Gastrocnemius medialis (tissue), 4 donors: ENCODE measurements around the gene TMEM108.

Experiments
- CTCF ChIP-seq, 5 experiments: fragments of 450-650 bp in 3 of 5; fragments of 200-600 bp in 2 of 5; sonication (generic) in 2 of 5; IDR thresholded peaks in 4 of 5; conservative IDR thresholded peaks in 1 of 5; 1 replicate in 4 of 5; 2 replicates in 1 of 5; pipeline ENCODE4 v1.5.1; 2016 to 2019; ENCODE audit warnings: antibody characterized with exemption in 5 of 5, mild to moderate bottlenecking in 3 of 5, moderate library complexity in 3 of 5
- POLR2A ChIP-seq, 2 donors: fragments of 450-650 bp; IDR thresholded peaks; one replicate each; pipeline ENCODE4 v1.6.1; 2017; ENCODE audit warnings: antibody characterized with exemption in 2 of 2, mild to moderate bottlenecking in 2 of 2, moderate library complexity in 2 of 2

GRCh38 chr3:133442518-133442917 lies 404.3 kb downstream of the TMEM108 start:
- TF ChIP-seq POLR2A (IDR thresholded peaks at IDR 0.05) (no peak), CTCF (IDR thresholded peaks at IDR 0.05 in 4 of 5, conservative IDR thresholded peaks at IDR 0.05 in 1 of 5) (no peak)
